GM18507 (cell line): ENCODE results near the gene ALDH3B1.
A peak's percentile ranks its signal among the peaks of the same experiment; 100 is the strongest.

ENCODE experiments used
- DNase-seq: peaks from one replicate; pipeline ENCODE4 v3.0.0; 2011; ENCODE audit warnings: low read depth; ENCODE audit not compliant: insufficient read length; ENCODE audit errors: extremely low spot score
- FAIRE-seq: peaks from 2 replicates; lab custom pipeline; 2011; peaks lifted over from hg19 to GRCh38; lab: Jason Lieb, UNC

The ALDH3B1 gene

GRCh38 chr11:68026391-68027105, 16.4 kb downstream of the ALDH3B1 start:
- FAIRE-seq (no peak), DNase-seq (no peak)

DNA sequence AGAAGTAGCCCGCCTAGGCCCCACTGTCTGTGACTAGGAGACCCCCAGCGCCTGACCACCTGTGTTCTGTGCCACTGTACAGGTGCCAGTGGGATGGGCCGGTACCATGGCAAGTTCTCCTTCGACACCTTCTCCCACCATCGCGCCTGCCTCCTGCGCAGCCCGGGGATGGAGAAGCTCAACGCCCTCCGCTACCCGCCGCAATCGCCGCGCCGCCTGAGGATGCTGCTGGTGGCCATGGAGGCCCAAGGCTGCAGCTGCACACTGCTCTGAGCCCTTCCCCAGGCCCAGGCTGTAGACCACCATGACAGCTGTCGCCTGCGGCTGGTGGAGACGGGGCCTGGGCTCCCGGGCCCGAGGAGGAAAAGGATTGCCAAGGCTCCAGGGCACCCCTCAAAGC, 17.5 kb downstream of the ALDH3B1 start:
- FAIRE-seq (no peak), DNase-seq (no peak)

DNA sequence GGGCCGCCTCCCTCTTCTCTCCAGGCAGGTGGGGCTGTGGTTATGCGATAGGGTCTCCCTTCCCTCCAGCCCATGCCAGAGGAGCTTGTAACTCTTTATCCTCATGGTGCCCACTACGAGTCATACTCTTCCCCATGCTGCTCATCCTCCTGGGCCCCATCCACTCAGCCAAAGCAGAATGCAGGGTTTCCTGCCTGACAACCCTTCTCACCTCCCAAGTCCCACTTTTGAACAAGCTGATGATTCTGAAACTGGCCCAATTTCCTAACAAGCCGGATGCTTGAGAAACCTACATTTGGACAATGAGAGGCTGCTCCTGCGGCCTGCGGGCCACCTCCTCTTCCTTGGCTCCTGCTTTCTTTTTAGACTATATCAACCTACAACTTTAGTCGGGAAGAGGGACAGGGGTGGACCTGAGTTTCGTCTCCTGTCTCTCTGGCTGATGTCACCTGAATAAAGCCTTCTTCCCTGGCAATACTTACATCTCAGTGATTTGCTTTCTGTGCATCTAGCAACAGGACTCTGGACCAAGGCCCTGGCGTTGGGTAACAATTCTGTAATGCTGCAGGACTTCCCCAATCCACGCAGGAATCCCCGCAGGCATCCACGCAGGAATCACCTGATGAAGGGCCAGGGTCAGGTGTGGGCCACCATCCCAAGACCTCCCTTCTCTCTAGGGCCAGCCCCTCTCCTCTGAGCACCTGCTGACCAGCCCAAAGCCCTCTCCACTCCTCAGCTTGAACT, 18.8 kb downstream of the ALDH3B1 start:
- FAIRE-seq: no peak
- DNase-seq: no peak

- FAIRE-seq: peak; percentile 100
These were observed 20.4 kb downstream of the ALDH3B1 start, which contains the start of gene NDUFS8 for GRCh38 chr11:68030318-68031143. TSS of gene NDUFS8 (plus strand) at chr11:68030681. CDS start at chr11:68032152, 1,471 bp downstream.

GRCh38 chr11:68031144-68031464, 21.0 kb downstream of the ALDH3B1 start:
- FAIRE-seq (no peak), DNase-seq (no peak)

More at GRCh38 chr11:68030318-68031143, 20.4 kb downstream of the ALDH3B1 start, which contains the start of gene NDUFS8:
- peak; percentile 97 for DNase-seq

- DNase-seq (no peak), FAIRE-seq (no peak)
These were observed 21.9 kb downstream of the ALDH3B1 start for GRCh38 chr11:68032003-68032402.

- FAIRE-seq (no peak), DNase-seq (no peak)
These were observed 23.0 kb downstream of the ALDH3B1 start for GRCh38 chr11:68032997-68033707.

DNA sequence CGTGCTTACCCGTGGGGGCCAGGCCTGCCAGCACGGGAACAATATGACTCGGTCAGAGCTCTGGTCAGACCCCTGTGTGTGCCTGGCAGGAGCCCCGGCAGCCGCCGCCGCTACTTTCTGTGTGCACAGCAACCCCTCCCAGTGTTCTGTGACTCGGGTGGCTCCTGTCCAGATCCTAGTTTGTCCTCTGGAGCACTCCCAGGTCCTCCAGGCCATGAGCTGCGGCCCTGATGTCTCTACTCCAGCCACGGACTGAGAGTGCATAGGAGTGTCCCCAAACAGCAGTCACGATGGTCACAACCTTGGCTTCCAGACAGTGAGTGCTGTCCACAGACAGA, 23.6 kb downstream of the ALDH3B1 start:
- no peak for FAIRE-seq
- DNase-seq: no peak

GRCh38 chr11:68035266-68035876, 25.2 kb downstream of the ALDH3B1 start:
- DNase-seq: no peak
- FAIRE-seq: no peak

- no peak for FAIRE-seq
- DNase-seq: no peak
These were observed 26.1 kb downstream of the ALDH3B1 start for GRCh38 chr11:68036141-68036716.

DNA sequence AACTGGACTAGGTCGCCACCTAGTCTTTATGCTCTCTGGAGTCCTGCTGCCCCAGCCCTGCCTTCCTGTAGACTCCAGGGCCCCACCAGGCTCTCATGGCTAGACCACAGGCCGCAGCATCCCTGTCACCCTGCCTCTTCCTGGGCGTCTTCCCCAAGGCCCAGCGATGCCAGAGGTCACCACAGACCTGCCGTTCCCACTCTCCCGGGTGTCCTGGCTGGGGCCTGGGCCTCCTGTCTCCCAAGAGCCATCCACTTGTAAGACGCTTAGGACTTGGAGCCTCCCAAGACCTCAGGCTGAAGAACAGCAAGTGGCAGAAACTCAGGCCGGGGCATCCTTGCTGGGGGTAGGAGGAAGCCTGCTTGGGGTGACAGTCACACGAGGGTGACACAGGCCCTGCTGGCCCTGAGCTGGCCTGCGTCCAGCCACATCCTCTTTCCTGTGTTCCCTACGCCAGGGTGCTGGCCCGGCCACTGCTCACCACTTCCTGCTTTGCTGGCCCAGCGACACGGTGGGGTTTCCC, 26.7 kb downstream of the ALDH3B1 start:
- DNase-seq (no peak), FAIRE-seq (no peak)

DNA sequence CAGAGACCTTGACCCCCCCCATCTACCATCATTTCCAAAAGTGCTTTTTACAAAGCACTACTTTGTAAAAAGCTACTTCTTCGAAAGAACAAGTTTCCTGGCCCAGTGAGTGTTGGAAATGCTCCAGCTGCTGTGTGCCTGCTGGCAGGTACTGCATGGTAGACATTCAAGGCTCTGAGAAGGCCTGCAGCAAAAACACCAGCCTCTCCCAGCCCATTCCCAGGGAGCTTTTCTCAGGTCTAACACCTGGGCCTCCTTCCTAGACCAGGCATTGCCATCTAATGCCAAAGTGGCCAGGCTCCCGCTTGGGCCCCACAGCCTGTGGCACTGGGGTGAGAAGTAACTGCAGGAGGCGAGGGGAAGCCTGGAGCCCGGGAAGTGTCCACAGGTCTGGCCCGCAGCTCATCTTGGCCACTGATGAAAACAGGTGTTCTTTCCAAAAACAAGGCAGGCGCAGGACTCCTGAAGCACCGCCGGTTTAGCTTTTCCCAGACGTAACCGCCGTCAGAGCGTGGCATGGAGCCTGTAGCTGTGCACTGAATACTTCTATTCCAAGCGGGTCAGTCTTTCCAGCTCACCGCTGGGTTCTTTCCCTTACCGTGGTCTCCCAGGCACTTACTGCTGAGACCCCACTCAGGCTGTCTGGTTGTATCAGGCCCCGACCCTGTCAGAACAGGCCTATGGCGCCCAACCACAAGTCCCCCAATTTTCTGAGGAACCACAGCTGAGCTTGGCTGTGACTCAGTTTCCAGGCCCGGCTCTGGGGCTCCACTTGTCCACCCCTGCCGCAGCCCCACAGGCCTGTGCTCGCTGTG, 27.5 kb downstream of the ALDH3B1 start:
- DNase-seq: no peak
- FAIRE-seq: no peak

GRCh38 chr11:68038226-68038717, 28.1 kb downstream of the ALDH3B1 start:
- DNase-seq (no peak), FAIRE-seq (no peak)

DNA sequence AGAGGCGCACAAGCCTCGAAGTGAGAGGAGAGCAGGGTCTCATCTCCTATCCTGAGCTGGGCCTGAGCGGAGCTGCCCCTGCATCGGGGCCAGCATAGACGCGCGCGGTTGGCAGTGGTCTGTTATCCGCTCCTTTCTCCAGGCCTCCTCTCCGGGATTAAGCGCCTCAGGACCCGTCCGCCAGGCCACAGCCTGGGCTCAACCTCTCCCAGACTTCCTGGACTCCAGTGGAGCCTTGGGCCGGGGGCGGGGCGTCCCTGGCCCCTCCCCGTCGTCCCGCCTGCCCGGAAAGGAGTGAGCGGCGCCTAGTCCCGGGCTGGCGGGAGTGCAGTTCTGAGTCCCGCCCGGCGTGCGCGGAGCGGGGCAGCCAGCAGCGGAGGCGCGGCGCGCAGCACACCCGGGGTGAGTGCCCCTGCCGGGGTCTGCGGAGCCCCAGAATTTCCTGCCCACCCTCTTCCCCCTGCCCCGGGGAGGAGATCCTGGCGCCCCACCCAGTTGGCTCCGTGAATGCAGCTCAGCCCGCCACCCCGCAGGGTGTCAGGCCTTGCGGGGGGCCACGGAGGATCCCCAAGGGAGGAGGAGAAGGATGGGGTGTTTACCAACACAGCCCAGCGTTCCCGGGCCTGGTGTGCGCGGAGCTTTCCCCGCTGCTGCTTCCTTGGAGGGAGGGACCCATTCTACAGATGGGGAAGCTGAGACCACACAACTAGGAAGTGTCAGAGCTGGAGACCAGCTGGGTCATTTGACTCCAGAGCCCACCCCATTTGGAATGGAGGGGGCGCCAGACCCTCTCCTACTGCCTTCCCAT, 28.8 kb downstream of the ALDH3B1 start, which contains the start of gene TCIRG1:
TCIRG1 (plus strand) TSS at position 308 of the 808 bp plus-strand sequence. CDS start 2,247 bp downstream, outside the sequence.
- DNase-seq (peak; percentile 85), FAIRE-seq (peak; percentile 60)

DNA sequence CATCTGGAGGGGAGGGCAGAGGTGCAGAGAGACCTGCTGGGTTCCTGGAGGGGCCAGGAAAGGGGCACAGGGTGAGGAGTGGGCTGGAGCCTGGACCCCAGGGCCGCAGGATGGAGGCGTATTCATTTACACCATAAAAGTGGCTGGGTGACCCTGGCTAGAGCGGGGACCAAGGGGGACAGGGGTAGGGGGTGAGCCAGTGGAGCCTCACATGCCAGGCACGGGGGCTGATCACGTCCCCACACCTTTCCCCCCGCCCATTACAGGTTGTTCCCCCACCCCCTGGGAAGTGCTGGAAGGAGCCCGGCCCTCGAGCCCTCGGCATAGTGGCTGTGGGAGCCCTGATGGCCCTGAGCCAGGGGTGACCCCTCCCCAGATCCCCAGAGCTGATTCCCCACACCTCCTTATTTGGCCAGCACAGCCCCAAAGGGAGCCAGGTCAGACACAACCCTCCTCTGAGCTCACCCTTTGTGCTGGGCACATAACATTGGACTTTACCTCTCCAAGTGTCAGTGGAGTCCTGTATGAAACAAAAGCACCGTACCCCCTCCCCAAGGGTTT, 29.5 kb downstream of the ALDH3B1 start:
- peak; percentile 5 for FAIRE-seq
- no peak for DNase-seq

- peak; percentile 77 for DNase-seq
- FAIRE-seq: peak; percentile 86
These were observed 30.2 kb downstream of the ALDH3B1 start for GRCh38 chr11:68040101-68040956.
